Sigmoid colon (tissue), 7 donors: ENCODE data around the gene HMX1. TPM values are rescaled to one million over a fixed set of nuclear protein-coding genes. Genes with fewer than 3 reads are reported as not detected.

ENCODE experiments used
- DNase-seq: peaks from one replicate; pipeline ENCODE4 v3.0.0-alpha.2; 2019
- H3K27ac ChIP-seq, 4 donors: fragments of 200-600 bp; sonication (generic); one replicate each; pipeline ENCODE4 v1.5.1; 2016 to 2019; ENCODE audit warnings: mild to moderate bottlenecking in 1 of 4
- H3K27me3 ChIP-seq, 3 donors: fragments of 200-600 bp; sonication (generic); one replicate each; pipeline ENCODE4 v1.5.1; 2019; ENCODE audit warnings: mild to moderate bottlenecking in 1 of 3
- H3K36me3 ChIP-seq, 4 donors: fragments of 200-600 bp; sonication (generic); one replicate each; pipeline ENCODE4 v1.5.1; 2016 to 2019
- H3K4me1 ChIP-seq, 4 donors: fragments of 200-600 bp; sonication (generic); one replicate each; pipeline ENCODE4 v1.5.1; 2017 to 2019
- H3K4me3 ChIP-seq, 4 donors: fragments of 200-600 bp; sonication (generic); one replicate each; pipeline ENCODE4 v1.5.1; 2017 to 2019; ENCODE audit warnings: mild to moderate bottlenecking in 2 of 4, moderate library complexity in 1 of 4
- H3K9me3 ChIP-seq, 4 donors: fragments of 200-600 bp in 3 of 4; sonication (generic) in 3 of 4; one replicate each; pipeline versions ENCODE4 v1.5.1 to v1.6.1; 2013 to 2019
- CTCF ChIP-seq, 4 experiments: fragments of 450-650 bp in 3 of 4; fragments of 200-600 bp in 1 of 4; IDR thresholded peaks; one replicate each; pipeline ENCODE4 v1.5.1; 2016 to 2019; ENCODE audit warnings: antibody characterized with exemption in 4 of 4, mild to moderate bottlenecking in 3 of 4, moderate library complexity in 2 of 4
- EP300 ChIP-seq, 4 donors: sonication (generic); formaldehyde crosslinking; IDR thresholded peaks; one replicate each; pipeline ENCODE4 v1.6.1; 2017; ENCODE audit warnings: antibody characterized with exemption in 4 of 4
- POLR2A ChIP-seq, 2 donors: fragments of 450-650 bp; IDR thresholded peaks; one replicate each; pipeline ENCODE4 v1.6.1; 2016; ENCODE audit warnings: antibody characterized with exemption in 2 of 2, mild to moderate bottlenecking in 2 of 2, moderate library complexity in 2 of 2
- POLR2AphosphoS5 ChIP-seq, 4 donors: sonication (generic); formaldehyde crosslinking; IDR thresholded peaks; one replicate each; pipeline ENCODE4 v1.6.1; 2017; ENCODE audit warnings: antibody characterized with exemption in 4 of 4
- WGBS, 2 donors: extraction: QIAGEN DNeasy Blood & Tissue Kit; methylation state at CpG; one replicate each; pipeline ENCODE4 v1.1.7; 2013; 5-methylcytosine and 5-hydroxymethylcytosine counted together
- intact Hi-C: fragments of 100-400 bp; cut with DNase I; formaldehyde crosslinking; loops from one replicate; pipeline ENCODE4 v1.15.1; 2023
- polyA plus RNA-seq, 3 donors: library from polyadenylated mRNA; stranded (reverse); fragments of 200-250 nt; gene quantifications; one replicate each; pipeline ENCODE4 v1.2.3, GENCODE V29; 2013
- total RNA-seq, 4 donors: library from RNA; depleted of rRNA; stranded (reverse); fragments of >200 nt; gene quantifications; one replicate each; pipeline ENCODE4 v1.1.0, GENCODE V29; 2016
- donor health status: healthy with polysubstance abuse.
- donor health status: Bipolar disorder and iron deficiency.
- donor health status: healthy.

Gene HMX1
- total and polyA plus RNA-seq, 7 donors = 1.1 to 1.7 TPM; not detected in 5

- Histone ChIP-seq H3K4me3 (no peak overlapping the region), H3K4me1 (peaks cover 0 to 4% (median 0%) of the 10 kb centered on the region in 4 donors), H3K36me3 (no peaks in the 10 kb centered on the region), H3K27ac (no peak overlapping the region), H3K27me3 (peaks cover 15 to 66% (median 45%) of the 10 kb centered on the region in 3 donors), H3K9me3 (no peaks in the 10 kb centered on the region)
- WGBS, 2 donors = 43 to 76% methylated on average over 9 of the region's 9 CpGs
- intact Hi-C loops = loop anchor here (10.0 kb wide), 1 partner anchor 276 kb away; no protein-coding TSS in a partner anchor
- TF ChIP-seq EP300 (IDR thresholded peaks at IDR 0.05) = no peak
- no peak for TF ChIP-seq CTCF (IDR thresholded peaks at IDR 0.05)
- no peak for TF ChIP-seq POLR2A (IDR thresholded peaks at IDR 0.05)
- TF ChIP-seq POLR2AphosphoS5 (IDR thresholded peaks at IDR 0.05) = no peak
- no peak for DNase-seq
Measured at GRCh38 chr4:8880851-8881250, 9.2 kb upstream of the HMX1 start.

GRCh38 chr4:8879574-8879973, 7.9 kb upstream of the HMX1 start:
- no peak overlapping the region for H3K4me3 ChIP-seq
- WGBS, 2 donors = 72 to 76% methylated on average over 8 of the region's 8 CpGs
- peaks cover 16 to 79% (median 57%) of the 10 kb centered on the region in 3 donors for H3K27me3 ChIP-seq
- H3K4me1 ChIP-seq = peaks cover 0 to 4% (median 0%) of the 10 kb centered on the region in 4 donors
- DNase-seq = no peak
- H3K36me3 ChIP-seq = no peaks in the 10 kb centered on the region
- intact Hi-C loops = no loop called here
- H3K27ac ChIP-seq = no peak overlapping the region
- no peaks in the 10 kb centered on the region for H3K9me3 ChIP-seq
- TF ChIP-seq EP300 (IDR thresholded peaks at IDR 0.05) (no peak), POLR2AphosphoS5 (IDR thresholded peaks at IDR 0.05) (no peak), POLR2A (IDR thresholded peaks at IDR 0.05) (no peak), CTCF (IDR thresholded peaks at IDR 0.05) (no peak)

GRCh38 chr4:8878421-8878820, 6.8 kb upstream of the HMX1 start:
- 23 to 34% methylated on average over 11 of the region's 11 CpGs for WGBS, 2 donors
- H3K27me3 ChIP-seq = peaks cover 24 to 90% (median 69%) of the 10 kb centered on the region in 3 donors
- no peak for TF ChIP-seq CTCF (IDR thresholded peaks at IDR 0.05)
- TF ChIP-seq POLR2A (IDR thresholded peaks at IDR 0.05) = no peak
- TF ChIP-seq POLR2AphosphoS5 (IDR thresholded peaks at IDR 0.05) = no peak
- no peak for TF ChIP-seq EP300 (IDR thresholded peaks at IDR 0.05)

GRCh38 chr4:8877780-8878040, 6.1 kb upstream of the HMX1 start:
- 3 to 12% methylated on average over 12 of the region's 12 CpGs for WGBS, 2 donors
- no peak for TF ChIP-seq CTCF (IDR thresholded peaks at IDR 0.05)
- DNase-seq = no peak
- H3K27ac ChIP-seq = no peak overlapping the region
- H3K36me3 ChIP-seq = no peaks in the 10 kb centered on the region
- H3K27me3 ChIP-seq = peaks cover 31 to 97% (median 76%) of the 10 kb centered on the region in 3 donors
- H3K4me1 ChIP-seq = peaks cover 0 to 6% (median 2%) of the 10 kb centered on the region in 4 donors
- H3K9me3 ChIP-seq = no peaks in the 10 kb centered on the region
- no peak overlapping the region for H3K4me3 ChIP-seq
- intact Hi-C loops = no loop called here

More at GRCh38 chr4:8878421-8878820, 6.8 kb upstream of the HMX1 start:
- intact Hi-C loops = no loop called here
- Histone ChIP-seq H3K9me3 (no peaks in the 10 kb centered on the region), H3K4me3 (no peak overlapping the region), H3K27ac (no peak overlapping the region), H3K36me3 (no peaks in the 10 kb centered on the region), H3K4me1 (peaks cover 0 to 4% (median 0%) of the 10 kb centered on the region in 4 donors)
- DNase-seq = no peak
